HepG2 (cell line): ENCODE results near the gene MORC1. TPM values are rescaled to one million over a fixed set of nuclear protein-coding genes. Genes with fewer than 3 reads are reported as not detected.

Experiments
- ATAC-seq: fragments of 200-7000 bp; cut with Tn5 transposase; 3 replicates; pipeline ENCODE4 v1.9.1; 2020; ENCODE audit warnings: mild to moderate bottlenecking, moderate library complexity
- BruUV-seq: library from RNA; stranded (reverse); fragments of 400-500 nt; replicated peaks from 2 replicates; lab custom pipeline; 2021; lab: Mats Ljungman, UMichigan
- CTCF ChIA-PET: fragments of 300-600 bp; formaldehyde crosslinking; extraction: SDS; loops from one replicate; lab custom pipeline; 2021; ENCODE audit warnings: low total read pairs, inconsistent platforms, low intra/inter-chr PET ratio; lab: Yijun Ruan, JAX
- POLR2A ChIA-PET: fragments of 350-600 bp; sonication (Branson Sonifier 250); formaldehyde crosslinking; loops from one replicate; lab custom pipeline; 2020; ENCODE audit warnings: antibody characterized with exemption, inconsistent platforms; lab: Yijun Ruan, JAX
- DNase-seq: peaks from one replicate; pipeline ENCODE4 v3.0.0-alpha.2; 2015; ENCODE audit warnings: low spot score
- FAIRE-seq: peaks from 3 replicates; lab custom pipeline; 2011; peaks lifted over from hg19 to GRCh38; lab: Jason Lieb, UNC
- H2AFZ ChIP-seq: one replicate; pipeline ENCODE4 v1.6.1; 2011; ENCODE audit warnings: low read length, inconsistent platforms
- H3K27ac ChIP-seq: fragments of 300-600 bp; 3 replicates; pipeline ENCODE4 v1.8.0; 2011; ENCODE audit warnings: mixed run types, mild to moderate bottlenecking, mixed read lengths, low read length, inconsistent platforms; ENCODE audit not compliant: insufficient read depth; ENCODE audit errors: extremely low read length
- H3K27me3 ChIP-seq, 2 experiments: fragments of 200-600 bp in 1 of 2; 2 replicates in 1 of 2; 3 replicates in 1 of 2; pipeline versions ENCODE4 v1.6.0 to v1.8.0; 2011; ENCODE audit warnings: low read length in 2 of 2, mild to moderate bottlenecking in 2 of 2, moderate library complexity in 2 of 2, inconsistent platforms in 1 of 2; ENCODE audit not compliant: insufficient read depth in 2 of 2, control insufficient read depth in 1 of 2
- H3K36me3 ChIP-seq, 2 experiments: fragments of 200-600 bp in 1 of 2; replicated peaks in 1 of 2; 2 replicates in 1 of 2; 3 replicates in 1 of 2; pipeline versions ENCODE4 v1.5.1 to v1.8.0; 2011; ENCODE audit warnings: low read length in 2 of 2, inconsistent platforms in 1 of 2; ENCODE audit not compliant: insufficient read depth in 2 of 2, control insufficient read depth in 1 of 2
- H3K4me1 ChIP-seq: 2 replicates; pipeline ENCODE4 v1.5.1; 2012; ENCODE audit warnings: low read length, inconsistent platforms; ENCODE audit not compliant: insufficient read depth
- H3K4me2 ChIP-seq: 2 replicates; pipeline ENCODE4 v1.6.0; 2011; ENCODE audit warnings: low read depth, low read length, inconsistent platforms
- H3K4me3 ChIP-seq, 3 experiments: fragments of 200-600 bp in 1 of 3; sonication (generic), shearing (Covaris generic) in 1 of 3; replicated peaks in 1 of 3; 2 replicates each; pipeline ENCODE4 v1.5.1; 2011 to 2016; ENCODE audit warnings: low read length in 3 of 3, inconsistent platforms in 2 of 3, low read depth in 2 of 3, mild to moderate bottlenecking in 2 of 3, control low read depth in 1 of 3, mixed read lengths in 1 of 3; ENCODE audit not compliant: insufficient read depth in 1 of 3
- H3K79me2 ChIP-seq: one replicate; pipeline ENCODE4 v1.6.1; 2011; ENCODE audit warnings: low read length, inconsistent platforms; ENCODE audit not compliant: insufficient read depth
- H3K9ac ChIP-seq: 2 replicates; pipeline ENCODE4 v1.6.0; 2011; ENCODE audit warnings: mild to moderate bottlenecking, low read depth, low read length, inconsistent platforms; ENCODE audit not compliant: insufficient read depth
- H3K9me3 ChIP-seq: 2 replicates; pipeline ENCODE4 v1.5.1; 2012; ENCODE audit warnings: mild to moderate bottlenecking, low read length
- H4K20me1 ChIP-seq: 2 replicates; pipeline ENCODE4 v1.6.0; 2011; ENCODE audit warnings: inconsistent platforms, mild to moderate bottlenecking, low read length, moderate library complexity; ENCODE audit not compliant: insufficient read depth
- CBFB ChIP-seq: sonication (generic); formaldehyde crosslinking; IDR thresholded peaks from 2 replicates; pipeline ENCODE4 v1.4.0; 2020; ENCODE audit warnings: missing genetic modification reagents
- GMEB1 ChIP-seq: sonication (generic); formaldehyde crosslinking; IDR thresholded peaks from 2 replicates; pipeline ENCODE4 v1.5.1; 2020; ENCODE audit warnings: missing genetic modification reagents, mild to moderate bottlenecking, borderline replicate concordance
- MAFF ChIP-seq: IDR thresholded peaks from 2 replicates; pipeline ENCODE4 v1.6.1; 2011; ENCODE audit warnings: low read depth, low read length, improper control_type of control experiment
- MLX ChIP-seq: IDR thresholded peaks from 2 replicates; pipeline ENCODE4 v1.6.1; 2016
- SALL2 ChIP-seq: sonication (generic); formaldehyde crosslinking; IDR thresholded peaks from 2 replicates; pipeline ENCODE4 v1.8.1; 2023; ENCODE audit warnings: mild to moderate bottlenecking, missing genetic modification reagents, inconsistent platforms
- TEAD2 ChIP-seq: sonication (generic); formaldehyde crosslinking; IDR thresholded peaks from 2 replicates; pipeline ENCODE4 v1.9.0; 2021; ENCODE audit warnings: missing genetic modification reagents
- TOPORS ChIP-seq: sonication (generic); formaldehyde crosslinking; IDR thresholded peaks from 2 replicates; pipeline ENCODE4 v1.8.0; 2023; ENCODE audit warnings: mild to moderate bottlenecking, missing genetic modification reagents
- WIZ ChIP-seq: sonication (generic); formaldehyde crosslinking; IDR thresholded peaks from 2 replicates; pipeline ENCODE4 v1.5.1; 2020; ENCODE audit warnings: mild to moderate bottlenecking, missing genetic modification reagents
- ZBTB7A ChIP-seq: sonication (generic); formaldehyde crosslinking; IDR thresholded peaks from 2 replicates; pipeline ENCODE4 v1.8.0; 2022; ENCODE audit warnings: mild to moderate bottlenecking, missing genetic modification reagents
- ZNF260 ChIP-seq: sonication (generic); formaldehyde crosslinking; IDR thresholded peaks from 2 replicates; pipeline ENCODE4 v1.4.0; 2020; ENCODE audit warnings: missing genetic modification reagents, low read depth, mild to moderate bottlenecking, borderline replicate concordance
- ZNF574 ChIP-seq: sonication (generic); formaldehyde crosslinking; IDR thresholded peaks from 2 replicates; pipeline ENCODE4 v1.4.0; 2020; ENCODE audit warnings: missing genetic modification reagents
- ZSCAN25 ChIP-seq: sonication (generic); formaldehyde crosslinking; IDR thresholded peaks from 2 replicates; pipeline ENCODE4 v1.8.0; 2022; ENCODE audit warnings: mild to moderate bottlenecking, missing genetic modification reagents
- ZSCAN29 ChIP-seq: sonication (generic); formaldehyde crosslinking; conservative IDR thresholded peaks from 2 replicates; pipeline ENCODE4 v1.4.0; 2020; ENCODE audit warnings: mild to moderate bottlenecking, missing genetic modification reagents
- WGBS: methylation state at CpG from one replicate; pipeline ENCODE4 v1.1.6; 2017; ENCODE audit warnings: low lambda C conversion rate; 5-methylcytosine and 5-hydroxymethylcytosine counted together
- in situ Hi-C: cut with HindIII; loops from 2 replicates; pipeline ENCODE4 v1.10.0; 2017; ENCODE audit warnings: low pct_unique_long_range_greater_than_20kb; ENCODE audit not compliant: extremely low pct_ligation_motif_present
- intact Hi-C: fragments of 100-400 bp; cut with micrococcal nuclease; formaldehyde crosslinking; loops from one replicate; pipeline ENCODE4 v1.10.0; 2022; ENCODE audit not compliant: unreplicated experiment
- polyA plus RNA-seq, 8 experiments: library from polyadenylated mRNA; depleted of rRNA in 3 of 8; stranded (reverse) in 7 of 8; unstranded in 1 of 8; fragments of >200 nt; fragmentation: Illumina TruSeq in 4 of 8; extraction: Trizol in 4 of 8; gene quantifications; 2 replicates each; pipeline versions ENCODE4 v1.2.1 to v1.2.3, GENCODE V29; 2011 to 2016; ENCODE audit warnings: low read depth in 4 of 8, missing spikeins in 1 of 8, mixed read lengths in 1 of 8; ENCODE audit not compliant: insufficient read depth in 1 of 8
- total RNA-seq, 5 experiments: library from RNA; depleted of rRNA; stranded (reverse); fragments of >200 nt; fragmentation: Illumina TruSeq; extraction: Trizol; gene quantifications; 2 replicates each; pipeline ENCODE4 v1.2.3, GENCODE V29; 2016; ENCODE audit warnings: low read depth in 1 of 5
- TF ChIP-seq, protein P1 (sequence below), 2 experiments: fragments of 450-650 bp in 1 of 2; sonication (generic) in 1 of 2; formaldehyde crosslinking; IDR thresholded peaks; 2 replicates each; pipeline versions ENCODE4 v1.5.0 to v1.8.0; 2020 to 2022; ENCODE audit warnings: mild to moderate bottlenecking in 1 of 2, missing genetic modification reagents in 1 of 2
- TF ChIP-seq, protein P2 (sequence below): sonication (generic); formaldehyde crosslinking; conservative IDR thresholded peaks from 2 replicates; pipeline ENCODE4 v1.4.0; 2020; ENCODE audit warnings: missing genetic modification reagents

The MORC1 gene
- total and polyA plus RNA-seq, 2 of the 13 experiments (the other 11 are each of a cell fraction or from before 2014, with no cell fraction given), result not detected

GRCh38 chr3:108909799-108910198 is 208.1 kb downstream of the MORC1 start:
- Histone ChIP-seq H3K4me1 (no peaks in the 10 kb centered on the region), H3K27ac (no peak overlapping the region), H3K36me3 (no peaks in the 10 kb centered on the region), H3K4me2 (no peak overlapping the region), H3K9me3 (no peaks in the 10 kb centered on the region), H3K9ac (no peak overlapping the region), H3K27me3 (no peaks in the 10 kb centered on the region), H4K20me1 (no peaks in the 10 kb centered on the region), H3K79me2 (no peaks in the 10 kb centered on the region), H3K4me3 (no peak overlapping the region), H2AFZ (no peak overlapping the region)
- DNase-seq (no peak), FAIRE-seq (no peak), ATAC-seq (no peak)
- in situ Hi-C loops (loop anchor here (10.0 kb wide), 1 partner anchor 415 kb away; no protein-coding TSS in a partner anchor), intact Hi-C loops (no loop called here)
- BruUV-seq, result no TSS peak
- CTCF ChIA-PET, result no interaction called here
- WGBS, result 82% methylated on average over 5 of the region's 5 CpGs
- POLR2A ChIA-PET, result no interaction called here
- TF ChIP-seq ZBTB7A (CRISPR knock-in tag), result no peak
- no peak for TF ChIP-seq ZSCAN25 (CRISPR knock-in tag)
- no peak for TF ChIP-seq TOPORS (CRISPR knock-in tag)
- TF ChIP-seq WIZ (CRISPR knock-in tag), result no peak
- TF ChIP-seq GMEB1 (CRISPR knock-in tag), result no peak
- no peak for TF ChIP-seq SALL2 (CRISPR knock-in tag)
- TF ChIP-seq TEAD2 (CRISPR knock-in tag), result no peak
- no peak for TF ChIP-seq MAFF
- TF ChIP-seq, protein P1, sequence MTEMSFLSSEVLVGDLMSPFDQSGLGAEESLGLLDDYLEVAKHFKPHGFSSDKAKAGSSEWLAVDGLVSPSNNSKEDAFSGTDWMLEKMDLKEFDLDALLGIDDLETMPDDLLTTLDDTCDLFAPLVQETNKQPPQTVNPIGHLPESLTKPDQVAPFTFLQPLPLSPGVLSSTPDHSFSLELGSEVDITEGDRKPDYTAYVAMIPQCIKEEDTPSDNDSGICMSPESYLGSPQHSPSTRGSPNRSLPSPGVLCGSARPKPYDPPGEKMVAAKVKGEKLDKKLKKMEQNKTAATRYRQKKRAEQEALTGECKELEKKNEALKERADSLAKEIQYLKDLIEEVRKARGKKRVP (CRISPR knock-in tag; IDR thresholded peaks at IDR 0.05), result no peak
- TF ChIP-seq ZNF260, result no peak
- no peak for TF ChIP-seq MLX (CRISPR knock-in tag)
- TF ChIP-seq CBFB (CRISPR knock-in tag), result no peak
- no peak for TF ChIP-seq ZSCAN29 (CRISPR knock-in tag)
- TF ChIP-seq ZNF574 (CRISPR knock-in tag), result no peak
- TF ChIP-seq, protein P2, sequence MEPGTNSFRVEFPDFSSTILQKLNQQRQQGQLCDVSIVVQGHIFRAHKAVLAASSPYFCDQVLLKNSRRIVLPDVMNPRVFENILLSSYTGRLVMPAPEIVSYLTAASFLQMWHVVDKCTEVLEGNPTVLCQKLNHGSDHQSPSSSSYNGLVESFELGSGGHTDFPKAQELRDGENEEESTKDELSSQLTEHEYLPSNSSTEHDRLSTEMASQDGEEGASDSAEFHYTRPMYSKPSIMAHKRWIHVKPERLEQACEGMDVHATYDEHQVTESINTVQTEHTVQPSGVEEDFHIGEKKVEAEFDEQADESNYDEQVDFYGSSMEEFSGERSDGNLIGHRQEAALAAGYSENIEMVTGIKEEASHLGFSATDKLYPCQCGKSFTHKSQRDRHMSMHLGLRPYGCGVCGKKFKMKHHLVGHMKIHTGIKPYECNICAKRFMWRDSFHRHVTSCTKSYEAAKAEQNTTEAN (CRISPR knock-in tag), result no peak
